Activated CD4-positive, alpha-beta memory T cell treated with anti-CD3 and anti-CD28 coated beads, Interleukin-2, amount 10 ng/mL, durations not matched to agents 7 days and 5 days (primary cell): ENCODE measurements around the gene DYNC1LI2. TPM values are rescaled to one million over a fixed set of nuclear protein-coding genes. Genes with fewer than 3 reads are reported as not detected.
"Not testable (repeated sequence)": the region's sequence is repeated elsewhere in the genome, so short reads cannot be mapped to it uniquely, and the experiment has no call there.

Experiments used
- CTCF ChIA-PET: fragments of 350-600 bp; sonication (Branson Sonifier 250); formaldehyde crosslinking; loops from one replicate; lab custom pipeline; 2021; ENCODE audit warnings: antibody characterized with exemption, inconsistent platforms; lab: Charles Lee
- POLR2A ChIA-PET: fragments of 350-600 bp; sonication (Branson Sonifier 250); formaldehyde crosslinking; loops from one replicate; lab custom pipeline; 2021; ENCODE audit warnings: antibody characterized with exemption; lab: Charles Lee
- DNase-seq: peaks from one replicate; pipeline ENCODE4 v3.0.0-alpha.2; 2020
- H3K27ac Mint-ChIP-seq: one replicate; pipeline ENCODE4 v1.8.0; 2021; ENCODE audit warnings: mild to moderate bottlenecking, mixed read lengths
- H3K27me3 Mint-ChIP-seq: one replicate; pipeline ENCODE4 v1.8.0; 2021; ENCODE audit warnings: mixed read lengths
- H3K36me3 Mint-ChIP-seq: one replicate; pipeline ENCODE4 v1.8.0; 2021; ENCODE audit warnings: low read depth, mixed read lengths
- H3K4me1 Mint-ChIP-seq: one replicate; pipeline ENCODE4 v1.8.0; 2021; ENCODE audit warnings: mixed read lengths
- H3K4me3 Mint-ChIP-seq: one replicate; pipeline ENCODE4 v1.8.0; 2021; ENCODE audit warnings: mild to moderate bottlenecking, mixed read lengths
- H3K9me3 Mint-ChIP-seq: one replicate; pipeline ENCODE4 v1.8.0; 2021; ENCODE audit warnings: mixed read lengths
- total RNA-seq, 2 experiments: library from RNA; stranded (reverse); gene quantifications; one replicate each; pipeline ENCODE4 v1.2.3, GENCODE V29; 2021

Gene DYNC1LI2
- total RNA-seq, 2 experiments from 2014 or later = 50.1 to 52.9 TPM

DNA sequence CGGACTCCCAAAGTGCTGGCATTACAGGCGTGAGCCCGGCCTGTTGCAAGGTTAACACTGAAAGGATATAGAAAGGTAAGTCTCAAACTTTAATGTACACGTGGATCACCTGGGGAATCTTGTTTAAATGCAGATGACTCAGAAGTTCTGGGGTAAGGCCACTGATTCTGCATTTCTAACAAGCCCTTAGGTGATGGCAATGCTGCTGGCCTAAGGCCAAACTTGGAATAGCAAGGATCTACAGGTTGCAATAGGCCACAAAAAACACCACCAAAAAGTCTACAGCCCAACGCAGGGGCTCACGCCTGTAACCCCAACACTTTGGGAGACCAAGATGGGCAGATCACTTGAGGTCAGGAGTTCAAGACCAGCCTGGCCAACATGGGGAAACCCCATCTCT, 59.1 kb downstream of the DYNC1LI2 start:
- no peaks in the 10 kb centered on the region for H3K36me3 Mint-ChIP-seq
- no peak for DNase-seq
- CTCF ChIA-PET = interaction anchor here (1.2 kb wide), 2 partner anchors 41 kb away, joined by 4 to 8 read pairs; no protein-coding TSS in a partner anchor

GRCh38 chr16:66691234-66691633, 60.2 kb downstream of the DYNC1LI2 start:
- no peak for DNase-seq
- no peak overlapping the region for H3K4me3 Mint-ChIP-seq
- H3K27me3 Mint-ChIP-seq = peaks cover 15% of the 10 kb centered on the region
- no peak overlapping the region for H3K27ac Mint-ChIP-seq
- H3K9me3 Mint-ChIP-seq = no peaks in the 10 kb centered on the region
- ChIA-PET CTCF (interaction anchor here (0.6 to 1.3 kb wide), 4 partner anchors 19 to 177 kb away, joined by 3 to 8 read pairs (median 4); no protein-coding TSS in a partner anchor), POLR2A (no interaction called here)
- peaks cover 13% of the 10 kb centered on the region for H3K4me1 Mint-ChIP-seq
- no peaks in the 10 kb centered on the region for H3K36me3 Mint-ChIP-seq

More for the DNA sequence above, 59.1 kb downstream of the DYNC1LI2 start:
- POLR2A ChIA-PET = no interaction called here
- H3K4me3 Mint-ChIP-seq = no peak overlapping the region
- peaks cover 19% of the 10 kb centered on the region for H3K27me3 Mint-ChIP-seq
- H3K4me1 Mint-ChIP-seq = peaks cover 15% of the 10 kb centered on the region
- no peak overlapping the region for H3K27ac Mint-ChIP-seq
- no peaks in the 10 kb centered on the region for H3K9me3 Mint-ChIP-seq

DNA sequence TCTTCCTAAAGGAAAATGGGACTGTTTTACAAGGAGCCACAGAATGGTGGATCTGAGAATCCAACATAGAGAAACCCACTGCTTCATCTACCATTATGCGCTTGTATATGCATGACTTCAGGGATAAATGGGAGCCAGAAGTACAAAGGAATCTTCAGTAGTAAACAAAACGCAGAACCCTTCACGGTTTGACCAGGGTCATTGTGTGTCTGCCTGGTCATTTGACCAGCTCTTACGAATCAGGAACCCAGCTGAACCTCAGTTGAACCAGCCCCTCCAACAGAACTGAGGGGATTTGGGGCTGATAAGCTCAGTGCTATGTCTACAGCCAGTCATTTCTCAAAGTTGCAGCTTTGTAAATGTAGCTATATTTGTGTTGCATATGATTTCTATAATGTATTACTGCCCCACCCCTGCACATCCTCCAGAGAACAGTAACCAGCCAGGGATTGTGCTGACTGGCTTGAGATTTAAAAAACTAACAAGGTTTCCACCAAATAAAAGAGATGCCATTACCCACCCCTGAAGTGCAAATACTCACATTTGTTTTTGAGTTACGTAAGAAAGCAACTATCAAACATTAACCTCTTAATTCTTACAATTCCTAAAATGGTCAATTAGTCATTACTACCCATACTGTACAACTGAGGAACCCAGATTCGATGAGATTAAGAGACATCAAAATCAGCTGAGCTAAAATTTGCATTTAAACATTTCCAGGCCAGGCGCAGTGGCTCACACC, 61.1 kb downstream of the DYNC1LI2 start:
- Mint-ChIP-seq H3K27ac (no peak overlapping the region), H3K4me1 (peaks cover 11% of the 10 kb centered on the region), H3K27me3 (peaks cover 13% of the 10 kb centered on the region), H3K36me3 (no peaks in the 10 kb centered on the region), H3K4me3 (no peak overlapping the region), H3K9me3 (no peaks in the 10 kb centered on the region)
- ChIA-PET CTCF (interaction anchor here (0.8 to 1.0 kb wide), 2 partner anchors 81 to 127 kb away, joined by 3 read pairs; no protein-coding TSS in a partner anchor), POLR2A (no interaction called here)
- DNase-seq = no peak

- no peak for DNase-seq
- no peaks in the 10 kb centered on the region for H3K9me3 Mint-ChIP-seq
- ChIA-PET POLR2A (no interaction called here), CTCF (interaction anchor here (0.7 kb wide), 1 partner anchor 95 kb away, joined by 3 read pairs; no protein-coding TSS in a partner anchor)
- peaks cover 9% of the 10 kb centered on the region for H3K4me1 Mint-ChIP-seq
- no peak overlapping the region for H3K27ac Mint-ChIP-seq
- H3K36me3 Mint-ChIP-seq = no peaks in the 10 kb centered on the region
- H3K27me3 Mint-ChIP-seq = peaks cover 7% of the 10 kb centered on the region
- no peak overlapping the region for H3K4me3 Mint-ChIP-seq
Measured at GRCh38 chr16:66689282-66689681, 62.1 kb downstream of the DYNC1LI2 start.

GRCh38 chr16:66687906-66688625, 63.3 kb downstream of the DYNC1LI2 start:
- ChIA-PET CTCF (interaction anchor here (1.0 kb wide), 1 partner anchor 37 kb away, joined by 6 read pairs; no protein-coding TSS in a partner anchor), POLR2A (no interaction called here)
- DNase-seq = no peak
- no peak overlapping the region for H3K4me3 Mint-ChIP-seq
- H3K4me1 Mint-ChIP-seq = peaks cover 9% of the 10 kb centered on the region
- H3K36me3 Mint-ChIP-seq = no peaks in the 10 kb centered on the region
- H3K27ac Mint-ChIP-seq = no peak overlapping the region
- peaks cover 4% of the 10 kb centered on the region for H3K27me3 Mint-ChIP-seq
- no peaks in the 10 kb centered on the region for H3K9me3 Mint-ChIP-seq

DNA sequence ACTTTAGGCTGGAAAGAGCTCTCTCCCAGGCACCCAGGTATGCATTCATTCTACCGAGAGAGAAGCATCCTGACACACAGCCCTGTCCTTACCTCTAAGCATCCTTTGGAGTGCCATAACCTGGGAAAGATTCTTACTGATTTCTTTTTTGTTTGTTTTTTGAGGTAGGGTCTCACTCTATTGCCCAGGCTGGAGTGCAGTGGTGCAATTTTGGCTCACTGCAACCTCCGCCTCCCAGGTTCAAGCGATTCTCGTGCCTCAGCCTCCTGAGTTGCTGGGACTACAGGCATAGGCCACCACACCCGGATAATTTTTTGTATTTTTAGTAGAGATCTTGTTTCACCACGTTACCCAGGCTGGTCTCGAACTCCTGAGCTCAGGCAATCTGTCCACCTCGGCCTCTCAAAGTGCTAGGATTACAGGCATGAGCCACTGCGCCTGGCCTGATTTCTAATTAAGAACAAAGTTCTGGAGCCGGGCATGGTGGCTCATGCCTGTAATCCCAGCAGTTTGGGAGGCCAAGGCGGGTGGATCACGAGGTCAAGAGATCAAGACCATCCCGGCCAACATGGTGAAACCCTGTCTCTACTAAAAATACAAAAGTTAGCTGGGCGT, 65.8 kb downstream of the DYNC1LI2 start:
- H3K27ac Mint-ChIP-seq, H3K9me3 Mint-ChIP-seq, H3K27me3 Mint-ChIP-seq, H3K36me3 Mint-ChIP-seq, H3K4me1 Mint-ChIP-seq, POLR2A ChIA-PET, H3K4me3 Mint-ChIP-seq, DNase-seq: not testable (repeated sequence)
- CTCF ChIA-PET = interaction anchor here (1.4 kb wide), 1 partner anchor 12 kb away, joined by 3 read pairs; no protein-coding TSS in a partner anchor

DNA sequence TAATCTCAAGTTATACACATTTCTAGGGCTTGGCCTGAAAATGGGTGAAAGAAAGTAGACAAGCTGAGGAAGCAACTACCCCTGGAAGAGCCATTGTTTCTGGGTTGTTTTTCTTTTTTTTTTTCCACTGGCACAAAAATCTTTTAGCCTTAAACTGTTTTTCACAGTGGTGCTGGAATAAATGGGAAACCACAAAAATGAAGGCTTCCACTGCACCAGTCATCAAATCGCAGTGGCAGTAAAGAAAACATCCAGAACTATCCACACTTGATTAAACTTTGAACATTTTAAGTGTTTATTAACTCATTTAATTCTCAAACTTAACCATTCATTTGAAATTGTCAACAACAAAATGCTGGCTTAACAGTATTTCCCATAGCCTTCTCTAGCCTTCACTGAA, 69.1 kb downstream of the DYNC1LI2 start:
- H3K4me1 Mint-ChIP-seq = no peaks in the 10 kb centered on the region
- POLR2A ChIA-PET = no interaction called here
- no peaks in the 10 kb centered on the region for H3K9me3 Mint-ChIP-seq
- no peak overlapping the region for H3K4me3 Mint-ChIP-seq
- H3K36me3 Mint-ChIP-seq = no peaks in the 10 kb centered on the region
- CTCF ChIA-PET = no interaction called here
- no peaks in the 10 kb centered on the region for H3K27me3 Mint-ChIP-seq
- no peak for DNase-seq
- no peak overlapping the region for H3K27ac Mint-ChIP-seq

- DNase-seq = no peak
- ChIA-PET CTCF (no interaction called here), POLR2A (no interaction called here)
- no peaks in the 10 kb centered on the region for H3K9me3 Mint-ChIP-seq
- H3K27ac Mint-ChIP-seq = no peak overlapping the region
- H3K4me3 Mint-ChIP-seq = no peak overlapping the region
- no peaks in the 10 kb centered on the region for H3K27me3 Mint-ChIP-seq
- no peaks in the 10 kb centered on the region for H3K36me3 Mint-ChIP-seq
- no peaks in the 10 kb centered on the region for H3K4me1 Mint-ChIP-seq
Measured at GRCh38 chr16:66681676-66682075, 69.7 kb downstream of the DYNC1LI2 start.

- no peak for DNase-seq
- Mint-ChIP-seq H3K27ac (no peak overlapping the region), H3K36me3 (no peaks in the 10 kb centered on the region), H3K9me3 (no peaks in the 10 kb centered on the region), H3K4me3 (no peak overlapping the region), H3K4me1 (no peaks in the 10 kb centered on the region), H3K27me3 (no peaks in the 10 kb centered on the region)
- ChIA-PET CTCF (no interaction called here), POLR2A (no interaction called here)
Measured at GRCh38 chr16:66678337-66678736, 73.1 kb downstream of the DYNC1LI2 start.

GRCh38 chr16:66677836-66678235, 73.6 kb downstream of the DYNC1LI2 start:
- no peak for DNase-seq
- no peaks in the 10 kb centered on the region for H3K9me3 Mint-ChIP-seq
- H3K27me3 Mint-ChIP-seq = no peaks in the 10 kb centered on the region
- H3K27ac Mint-ChIP-seq = no peak overlapping the region
- no peaks in the 10 kb centered on the region for H3K36me3 Mint-ChIP-seq
- no peaks in the 10 kb centered on the region for H3K4me1 Mint-ChIP-seq
- no peak overlapping the region for H3K4me3 Mint-ChIP-seq
- ChIA-PET POLR2A (interaction anchor here (1.7 kb wide), 1 partner anchor 26 kb away, joined by 3 read pairs; no protein-coding TSS in a partner anchor), CTCF (no interaction called here)

DNA sequence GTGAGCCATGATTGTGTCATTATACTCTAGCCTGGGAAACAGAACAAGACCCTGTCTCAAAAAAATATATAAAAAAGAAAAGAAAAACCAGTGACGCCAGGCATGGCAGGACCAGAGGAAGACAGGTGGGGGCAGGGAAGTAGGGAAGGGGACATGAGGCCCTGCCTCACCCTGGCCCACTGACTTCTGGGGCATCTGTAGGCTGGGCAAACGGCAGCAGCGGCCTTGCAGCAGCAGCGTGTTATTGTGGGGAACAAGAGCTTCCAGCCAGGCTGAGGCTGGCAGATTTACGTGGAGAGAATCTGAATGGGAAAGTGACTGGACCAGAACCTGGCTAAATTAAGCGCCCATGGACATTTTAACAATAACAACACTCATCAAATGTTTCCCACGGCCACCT, 74.2 kb downstream of the DYNC1LI2 start:
- no peaks in the 10 kb centered on the region for H3K4me1 Mint-ChIP-seq
- no peaks in the 10 kb centered on the region for H3K36me3 Mint-ChIP-seq
- no peak overlapping the region for H3K27ac Mint-ChIP-seq
- H3K4me3 Mint-ChIP-seq = no peak overlapping the region
- H3K9me3 Mint-ChIP-seq = no peaks in the 10 kb centered on the region
- ChIA-PET CTCF (no interaction called here), POLR2A (interaction anchor here (1.7 kb wide), 1 partner anchor 26 kb away, joined by 3 read pairs; no protein-coding TSS in a partner anchor)
- DNase-seq = no peak
- H3K27me3 Mint-ChIP-seq = no peaks in the 10 kb centered on the region

DNA sequence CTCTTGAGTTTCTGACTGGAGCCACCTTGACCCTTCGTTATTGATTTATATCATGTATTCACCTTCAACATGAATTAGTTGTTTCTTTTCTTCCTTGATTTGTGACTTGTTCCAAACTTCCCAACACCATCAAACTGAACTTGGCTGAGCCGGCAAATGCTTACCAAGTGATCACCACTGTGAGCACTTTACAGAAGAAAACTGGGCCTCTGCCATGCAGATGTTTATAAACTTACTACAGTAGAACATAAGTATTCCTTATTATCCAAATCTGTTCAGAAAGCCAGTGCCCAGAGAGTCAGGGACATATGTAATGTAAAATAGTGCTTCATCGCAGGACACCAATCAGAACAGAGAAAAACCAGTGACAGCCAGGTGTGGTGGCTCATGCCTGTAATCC, 74.8 kb downstream of the DYNC1LI2 start:
- ChIA-PET CTCF (no interaction called here), POLR2A (interaction anchor here (1.7 kb wide), 1 partner anchor 25 kb away, joined by 3 read pairs; no protein-coding TSS in a partner anchor)
- H3K4me1 Mint-ChIP-seq = no peaks in the 10 kb centered on the region
- H3K27me3 Mint-ChIP-seq = no peaks in the 10 kb centered on the region
- DNase-seq = no peak
- no peak overlapping the region for H3K4me3 Mint-ChIP-seq
- H3K9me3 Mint-ChIP-seq = no peaks in the 10 kb centered on the region
- no peak overlapping the region for H3K27ac Mint-ChIP-seq
- H3K36me3 Mint-ChIP-seq = no peaks in the 10 kb centered on the region

- no peak overlapping the region for H3K27ac Mint-ChIP-seq
- no peaks in the 10 kb centered on the region for H3K36me3 Mint-ChIP-seq
- H3K4me3 Mint-ChIP-seq = no peak overlapping the region
- H3K4me1 Mint-ChIP-seq = no peaks in the 10 kb centered on the region
- no peak for DNase-seq
- POLR2A ChIA-PET = no interaction called here
- no peaks in the 10 kb centered on the region for H3K9me3 Mint-ChIP-seq
- CTCF ChIA-PET = interaction anchor here (1.9 kb wide), 1 partner anchor 23 kb away, joined by 6 read pairs; no protein-coding TSS in a partner anchor
- no peaks in the 10 kb centered on the region for H3K27me3 Mint-ChIP-seq
Measured at GRCh38 chr16:66673691-66674090, 77.7 kb downstream of the DYNC1LI2 start.
